Osteoblast (primary cell): ENCODE measurements around the gene RNU4-1. TPM values are rescaled to one million over a fixed set of nuclear protein-coding genes. Genes with fewer than 3 reads are reported as not detected.
A peak's percentile ranks its signal among the peaks of the same experiment; 100 is the strongest.

ENCODE experiments used
- DNase-seq: peaks from one replicate; pipeline ENCODE4 v3.0.0; 2011; ENCODE audit warnings: low spot score, mixed read lengths; ENCODE audit not compliant: insufficient read length; ENCODE audit errors: missing footprints
- H2AFZ ChIP-seq: 2 replicates; pipeline ENCODE4 v1.6.0; 2011; ENCODE audit warnings: mild to moderate bottlenecking, low read length
- H3K27ac ChIP-seq: 2 replicates; pipeline ENCODE4 v1.5.1; 2011; ENCODE audit warnings: mild to moderate bottlenecking, low read depth, low read length, moderate library complexity
- H3K27me3 ChIP-seq: 2 replicates; pipeline ENCODE4 v1.6.0; 2012; ENCODE audit warnings: mild to moderate bottlenecking, control low read depth, inconsistent platforms, low read length, moderate library complexity; ENCODE audit not compliant: insufficient read depth
- H3K36me3 ChIP-seq: 2 replicates; pipeline ENCODE4 v1.5.1; 2011; ENCODE audit warnings: mild to moderate bottlenecking, low read length, control low read depth, moderate library complexity; ENCODE audit not compliant: insufficient read depth
- H3K4me1 ChIP-seq: 2 replicates; pipeline ENCODE4 v1.5.1; 2011; ENCODE audit warnings: mild to moderate bottlenecking, low read length, control low read depth, moderate library complexity; ENCODE audit not compliant: insufficient read depth
- H3K4me2 ChIP-seq: 2 replicates; pipeline ENCODE4 v1.6.0; 2011; ENCODE audit warnings: mild to moderate bottlenecking, low read length; ENCODE audit not compliant: insufficient read depth
- H3K4me3 ChIP-seq: fragments of 200-600 bp; sonication (generic); 3 replicates; pipeline ENCODE4 v1.5.1; 2012; ENCODE audit warnings: mild to moderate bottlenecking, low read length, inconsistent platforms; ENCODE audit not compliant: insufficient read depth
- H3K79me2 ChIP-seq: 2 replicates; pipeline ENCODE4 v1.6.0; 2012; ENCODE audit warnings: mild to moderate bottlenecking, low read length, control low read depth, inconsistent platforms; ENCODE audit not compliant: insufficient read depth
- H3K9me3 ChIP-seq: 2 replicates; pipeline ENCODE4 v1.5.1; 2011; ENCODE audit warnings: low read depth, low read length, control low read depth
- H4K20me1 ChIP-seq: 2 replicates; pipeline ENCODE4 v1.6.0; 2012; ENCODE audit warnings: mild to moderate bottlenecking, low read length, control low read depth; ENCODE audit not compliant: insufficient read depth
- total RNA-seq: library from RNA; depleted of rRNA; stranded (reverse); fragments of >200 nt; gene quantifications from 2 replicates; pipeline ENCODE4 v1.2.3, GENCODE V29; 2012
- TF ChIP-seq, protein P1 (sequence below): IDR thresholded peaks from 2 replicates; pipeline ENCODE4 v1.5.1; 2011; ENCODE audit warnings: mild to moderate bottlenecking, low read depth, low read length, moderate library complexity; ENCODE audit errors: extremely low read depth

The RNU4-1 gene
- total RNA-seq, 1 donor = under 0.01 TPM

- Histone ChIP-seq H4K20me1 (no peaks in the 10 kb centered on the region), H3K4me3 (peak within 1 kb of the TSS; percentile 80), H3K4me1 (peaks cover 3% of the 10 kb centered on the region), H3K27ac (peak within 1 kb of the TSS; percentile 77), H3K27me3 (no peaks in the 10 kb centered on the region), H3K79me2 (no peaks in the 10 kb centered on the region), H3K4me2 (peak within 1 kb of the TSS; percentile 92), H3K9me3 (no peaks in the 10 kb centered on the region), H3K36me3 (no peaks in the 10 kb centered on the region), H2AFZ (peak within 1 kb of the TSS; percentile 98)
- peak; percentile 98 for DNase-seq
- TF ChIP-seq, protein P1, sequence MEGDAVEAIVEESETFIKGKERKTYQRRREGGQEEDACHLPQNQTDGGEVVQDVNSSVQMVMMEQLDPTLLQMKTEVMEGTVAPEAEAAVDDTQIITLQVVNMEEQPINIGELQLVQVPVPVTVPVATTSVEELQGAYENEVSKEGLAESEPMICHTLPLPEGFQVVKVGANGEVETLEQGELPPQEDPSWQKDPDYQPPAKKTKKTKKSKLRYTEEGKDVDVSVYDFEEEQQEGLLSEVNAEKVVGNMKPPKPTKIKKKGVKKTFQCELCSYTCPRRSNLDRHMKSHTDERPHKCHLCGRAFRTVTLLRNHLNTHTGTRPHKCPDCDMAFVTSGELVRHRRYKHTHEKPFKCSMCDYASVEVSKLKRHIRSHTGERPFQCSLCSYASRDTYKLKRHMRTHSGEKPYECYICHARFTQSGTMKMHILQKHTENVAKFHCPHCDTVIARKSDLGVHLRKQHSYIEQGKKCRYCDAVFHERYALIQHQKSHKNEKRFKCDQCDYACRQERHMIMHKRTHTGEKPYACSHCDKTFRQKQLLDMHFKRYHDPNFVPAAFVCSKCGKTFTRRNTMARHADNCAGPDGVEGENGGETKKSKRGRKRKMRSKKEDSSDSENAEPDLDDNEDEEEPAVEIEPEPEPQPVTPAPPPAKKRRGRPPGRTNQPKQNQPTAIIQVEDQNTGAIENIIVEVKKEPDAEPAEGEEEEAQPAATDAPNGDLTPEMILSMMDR = peak; percentile 98
Observed at GRCh38 chr12:120301962-120302815, 9.2 kb upstream of the RNU4-1 start, which contains the start of gene SIRT4. Gene SIRT4 (plus strand): TSS chr12:120302321. CDS start chr12:120303562, 1,241 bp downstream.

GRCh38 chr12:120292411-120292660 is 701 bp downstream of the RNU4-1 start:
- Histone ChIP-seq H3K4me2 (peak overlapping the region; percentile 90), H3K4me1 (peaks cover 12% of the 10 kb centered on the region), H2AFZ (peak overlapping the region; percentile 32), H3K9me3 (no peaks in the 10 kb centered on the region), H4K20me1 (no peaks in the 10 kb centered on the region), H3K36me3 (no peaks in the 10 kb centered on the region), H3K27me3 (no peaks in the 10 kb centered on the region), H3K79me2 (no peaks in the 10 kb centered on the region), H3K4me3 (peak overlapping the region; percentile 68), H3K27ac (peak overlapping the region; percentile 99)
- TF ChIP-seq, protein P1 = no peak
- no peak for DNase-seq

DNA sequence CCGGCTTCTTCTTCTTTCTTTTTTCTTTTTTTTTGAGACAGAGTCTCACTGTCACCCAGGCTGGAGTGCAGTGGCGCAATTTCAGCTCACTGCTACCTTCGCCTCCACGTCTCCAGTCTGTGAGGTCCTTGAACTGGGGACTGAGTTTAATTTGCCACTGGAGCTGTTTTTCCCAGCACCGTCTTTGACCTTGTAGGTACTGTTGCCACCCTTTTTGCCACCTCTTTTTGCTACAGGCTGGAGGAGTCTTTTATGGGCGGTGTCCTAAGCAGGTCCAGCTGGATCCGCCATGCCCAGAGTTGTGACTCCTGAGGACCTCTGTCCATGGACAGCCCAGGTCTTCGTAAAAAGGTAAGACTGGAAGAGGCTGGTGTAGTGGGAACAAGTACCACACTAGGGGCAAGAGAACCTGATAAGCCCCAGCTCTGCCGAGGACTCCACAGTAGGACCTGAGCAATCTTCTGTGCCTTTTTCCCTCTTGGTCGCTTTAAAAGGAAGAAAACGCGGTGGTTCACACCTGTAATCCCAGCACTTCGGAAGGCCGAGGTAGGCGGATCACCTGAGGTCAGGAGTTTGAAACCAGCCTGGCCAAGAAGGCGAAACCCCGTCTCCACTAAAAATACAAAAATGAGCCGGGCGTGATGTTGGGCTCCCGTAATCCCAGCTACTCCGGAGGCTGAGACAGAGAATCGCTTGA is 2.3 kb downstream of the RNU4-1 start:
- peaks cover 16% of the 10 kb centered on the region for H3K4me1 ChIP-seq
- no peaks in the 10 kb centered on the region for H3K36me3 ChIP-seq
- peak overlapping the region; percentile 51 for H3K4me3 ChIP-seq
- TF ChIP-seq, protein P1 = no peak
- H3K4me2 ChIP-seq = peak overlapping the region; percentile 77
- peak overlapping the region; percentile 23 for H3K27ac ChIP-seq
- H3K79me2 ChIP-seq = no peaks in the 10 kb centered on the region
- no peaks in the 10 kb centered on the region for H4K20me1 ChIP-seq
- H2AFZ ChIP-seq = peak overlapping the region; percentile 23
- DNase-seq = peak; percentile 49
- H3K27me3 ChIP-seq = no peaks in the 10 kb centered on the region
- no peaks in the 10 kb centered on the region for H3K9me3 ChIP-seq

DNA sequence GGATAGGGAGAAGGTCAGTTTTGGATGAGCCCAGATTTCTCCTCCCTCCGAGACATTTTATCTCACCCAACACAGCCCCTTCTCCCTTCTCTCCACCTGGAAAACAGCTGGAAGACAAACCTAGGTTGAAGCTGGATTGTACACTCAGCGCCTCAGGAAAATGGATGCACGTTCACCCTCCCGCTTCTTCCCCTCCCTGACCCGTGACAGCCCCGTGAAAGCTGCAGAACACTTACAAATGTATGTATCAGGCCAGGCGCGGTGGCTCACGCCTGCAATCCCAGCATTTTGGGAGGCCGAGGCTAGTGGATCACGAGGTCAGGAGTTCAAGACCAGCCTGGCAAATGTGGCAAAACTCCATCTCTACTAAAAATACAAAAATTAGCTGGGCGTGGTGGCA is 5.5 kb downstream of the RNU4-1 start:
- Histone ChIP-seq H3K4me1 (peaks cover 12% of the 10 kb centered on the region), H2AFZ (no peak overlapping the region), H3K4me3 (no peak overlapping the region), H3K4me2 (no peak overlapping the region), H3K27ac (no peak overlapping the region), H3K36me3 (no peaks in the 10 kb centered on the region), H3K9me3 (no peaks in the 10 kb centered on the region), H3K79me2 (no peaks in the 10 kb centered on the region), H3K27me3 (no peaks in the 10 kb centered on the region), H4K20me1 (no peaks in the 10 kb centered on the region)
- TF ChIP-seq, protein P1 = no peak
- peak; percentile 35 for DNase-seq
